Body of pancreas (tissue), 4 donors: Measurements from ENCODE around the gene SLC25A21.

Experiments used
- CTCF ChIP-seq, 7 experiments: fragments of 450-650 bp in 4 of 7; fragments of 200-600 bp in 3 of 7; sonication (generic) in 3 of 7; IDR thresholded peaks; one replicate each; pipeline ENCODE4 v1.5.1; 2016 to 2019; ENCODE audit warnings: antibody characterized with exemption in 7 of 7
- POLR2A ChIP-seq, 3 donors: fragments of 450-650 bp; IDR thresholded peaks; one replicate each; pipeline ENCODE4 v1.6.1; 2016; ENCODE audit warnings: antibody characterized with exemption in 3 of 3, mild to moderate bottlenecking in 2 of 3

GRCh38 chr14:36721877-36722276 lies 450.5 kb downstream of the SLC25A21 start:
- no peak for TF ChIP-seq CTCF (IDR thresholded peaks at IDR 0.05)
- TF ChIP-seq POLR2A (IDR thresholded peaks at IDR 0.05): no peak
